Measurements from ENCODE around the gene MRLN. TPM values are rescaled to one million over a fixed set of nuclear protein-coding genes. Genes with fewer than 3 reads are reported as not detected.
"Not testable (repeated sequence)": the region's sequence is repeated elsewhere in the genome, so short reads cannot be mapped to it uniquely, and the experiment has no call there.

Gene MRLN
- total RNA-seq, 1 donor from 2014 or later, result not detected

DNA sequence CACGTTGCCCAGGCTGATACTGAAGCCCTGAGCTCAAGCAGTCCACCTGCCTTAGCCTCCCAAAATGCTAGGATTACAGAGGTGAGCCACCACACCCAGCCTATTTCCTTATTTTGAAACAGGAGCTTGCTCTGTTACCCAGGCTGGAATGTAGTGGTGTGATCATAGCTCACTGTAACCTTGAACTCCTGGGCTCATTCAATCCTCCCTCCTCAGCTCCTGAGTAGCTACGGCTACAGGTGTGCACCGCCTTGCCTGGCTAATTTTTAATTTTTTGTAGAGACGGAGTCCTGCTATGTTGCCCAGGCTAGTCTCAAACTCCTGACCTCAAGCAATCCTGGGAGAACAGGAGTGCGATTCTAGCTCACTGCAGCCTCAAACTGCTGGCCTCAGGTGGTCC is 11.7 kb downstream of the MRLN start:
- intact Hi-C loops (cut with DNase I), result no loop called here
- H3K4me1 ChIP-seq, result no peaks in the 10 kb centered on the region
- no peaks in the 10 kb centered on the region for H3K27me3 ChIP-seq (ENCODE audit: low read depth)
- no peak for ATAC-seq
- no peak overlapping the region for H3K4me3 ChIP-seq
- TF ChIP-seq, protein P1, sequence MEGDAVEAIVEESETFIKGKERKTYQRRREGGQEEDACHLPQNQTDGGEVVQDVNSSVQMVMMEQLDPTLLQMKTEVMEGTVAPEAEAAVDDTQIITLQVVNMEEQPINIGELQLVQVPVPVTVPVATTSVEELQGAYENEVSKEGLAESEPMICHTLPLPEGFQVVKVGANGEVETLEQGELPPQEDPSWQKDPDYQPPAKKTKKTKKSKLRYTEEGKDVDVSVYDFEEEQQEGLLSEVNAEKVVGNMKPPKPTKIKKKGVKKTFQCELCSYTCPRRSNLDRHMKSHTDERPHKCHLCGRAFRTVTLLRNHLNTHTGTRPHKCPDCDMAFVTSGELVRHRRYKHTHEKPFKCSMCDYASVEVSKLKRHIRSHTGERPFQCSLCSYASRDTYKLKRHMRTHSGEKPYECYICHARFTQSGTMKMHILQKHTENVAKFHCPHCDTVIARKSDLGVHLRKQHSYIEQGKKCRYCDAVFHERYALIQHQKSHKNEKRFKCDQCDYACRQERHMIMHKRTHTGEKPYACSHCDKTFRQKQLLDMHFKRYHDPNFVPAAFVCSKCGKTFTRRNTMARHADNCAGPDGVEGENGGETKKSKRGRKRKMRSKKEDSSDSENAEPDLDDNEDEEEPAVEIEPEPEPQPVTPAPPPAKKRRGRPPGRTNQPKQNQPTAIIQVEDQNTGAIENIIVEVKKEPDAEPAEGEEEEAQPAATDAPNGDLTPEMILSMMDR (IDR thresholded peaks at IDR 0.05), result no peak
- H3K27ac ChIP-seq, result no peak overlapping the region
- no peaks in the 10 kb centered on the region for H3K36me3 ChIP-seq
- H3K9me3 ChIP-seq, result no peaks in the 10 kb centered on the region
- DNase-seq, result no peak

DNA sequence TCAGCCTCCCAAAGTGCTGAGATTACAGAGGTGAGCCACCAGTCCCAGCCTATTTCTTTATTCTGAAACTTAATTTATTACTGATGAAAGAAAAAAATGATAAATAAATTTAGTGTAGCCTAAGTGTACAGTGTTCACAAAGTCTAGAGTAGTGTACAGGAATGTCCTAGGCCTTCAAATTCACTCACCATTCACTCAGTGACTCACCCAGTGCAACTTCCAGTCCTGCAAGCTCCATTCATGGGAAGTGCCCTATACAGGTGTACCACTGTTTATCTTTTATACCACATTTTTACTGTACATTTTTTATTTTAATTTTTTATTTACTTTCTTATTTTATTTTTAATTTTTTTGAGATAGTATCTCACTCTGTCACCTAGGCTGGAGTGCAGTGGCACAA is 12.2 kb downstream of the MRLN start:
- intact Hi-C loops (cut with DNase I), result no loop called here
- ATAC-seq, result no peak
- TF ChIP-seq, protein P1 (IDR thresholded peaks at IDR 0.05), result no peak
- no peaks in the 10 kb centered on the region for H3K4me1 ChIP-seq
- H3K27ac ChIP-seq, result no peak overlapping the region
- H3K9me3 ChIP-seq, result no peaks in the 10 kb centered on the region
- DNase-seq, result no peak
- H3K4me3 ChIP-seq, result no peak overlapping the region
- H3K36me3 ChIP-seq, result no peaks in the 10 kb centered on the region
- no peaks in the 10 kb centered on the region for H3K27me3 ChIP-seq (ENCODE audit: low read depth)

DNA sequence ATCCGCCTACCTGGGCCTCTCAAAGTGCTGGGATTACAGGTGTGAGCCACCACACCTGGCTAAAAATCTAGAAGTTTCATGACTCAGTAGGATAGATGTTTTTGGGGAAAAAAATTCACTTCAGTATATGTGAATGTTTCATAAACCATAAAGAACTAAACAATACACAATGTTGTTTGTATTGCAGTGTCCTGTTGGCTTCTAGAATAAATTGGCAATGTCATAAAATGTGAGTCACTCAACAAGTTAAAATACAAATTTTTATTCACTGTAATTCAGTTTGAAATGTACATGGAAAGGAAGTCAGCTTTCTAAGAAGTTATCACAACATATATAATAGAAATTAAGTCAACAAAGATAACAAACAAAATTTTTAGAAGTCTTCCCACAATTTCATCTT is 16.5 kb downstream of the MRLN start:
- intact Hi-C loops (cut with DNase I), result no loop called here
- Histone ChIP-seq H3K4me3 (no peak overlapping the region), H3K36me3 (no peaks in the 10 kb centered on the region), H3K4me1 (no peaks in the 10 kb centered on the region), H3K9me3 (no peaks in the 10 kb centered on the region), H3K27ac (no peak overlapping the region), H3K27me3 (ENCODE audit: low read depth) (no peaks in the 10 kb centered on the region)
- no peak for ATAC-seq
- no peak for DNase-seq
- TF ChIP-seq, protein P1 (IDR thresholded peaks at IDR 0.05), result no peak

DNA sequence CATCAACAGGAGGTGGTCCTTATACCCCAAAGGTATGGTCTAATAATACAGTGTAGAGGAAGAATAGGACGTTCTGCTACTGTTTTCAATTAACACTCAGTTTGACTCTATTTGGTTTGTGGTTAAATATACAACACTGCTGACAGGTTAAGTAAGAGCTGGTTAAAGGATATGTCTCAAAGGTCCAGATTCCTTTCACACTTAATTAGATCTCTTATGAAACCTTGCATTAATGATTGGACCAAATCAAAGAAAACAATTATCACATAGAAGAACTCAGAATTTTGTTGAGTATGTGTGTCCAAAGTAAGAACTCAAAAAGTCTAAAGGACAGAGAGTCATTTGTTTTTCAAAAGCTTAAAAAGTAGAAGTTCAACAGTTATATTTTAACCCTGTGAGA is 18.0 kb downstream of the MRLN start:
- H3K4me1 ChIP-seq, result no peaks in the 10 kb centered on the region
- no peak overlapping the region for H3K27ac ChIP-seq
- H3K36me3 ChIP-seq, result no peaks in the 10 kb centered on the region
- no peaks in the 10 kb centered on the region for H3K27me3 ChIP-seq (ENCODE audit: low read depth)
- H3K4me3 ChIP-seq, result no peak overlapping the region
- DNase-seq (no peak), ATAC-seq (no peak)
- TF ChIP-seq, protein P1 (IDR thresholded peaks at IDR 0.05), result no peak
- intact Hi-C loops (cut with DNase I), result no loop called here
- no peaks in the 10 kb centered on the region for H3K9me3 ChIP-seq

DNA sequence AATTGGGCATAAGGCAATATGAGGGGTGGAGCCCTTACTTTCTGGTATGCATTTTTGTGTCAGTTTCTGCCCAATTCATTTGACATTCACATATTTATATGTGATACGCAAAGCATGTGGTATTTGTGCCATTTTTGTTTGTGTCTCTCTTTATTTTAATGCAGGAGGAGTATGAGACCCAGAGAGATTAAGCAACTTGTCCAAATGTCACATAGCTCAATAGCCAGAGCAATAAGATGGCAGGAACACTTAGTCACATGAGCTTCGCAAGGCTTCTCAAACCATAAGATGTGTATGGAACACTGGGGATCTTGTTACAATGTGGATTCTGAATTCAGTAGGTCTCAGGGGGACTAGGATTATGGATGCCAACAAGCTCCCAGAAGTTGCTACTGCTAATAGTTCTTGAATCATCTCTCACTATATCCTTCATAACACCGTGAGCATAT is 19.2 kb downstream of the MRLN start:
- TF ChIP-seq, protein P1 (IDR thresholded peaks at IDR 0.05), result no peak
- DNase-seq, result no peak
- H3K27ac ChIP-seq, result no peak overlapping the region
- no peaks in the 10 kb centered on the region for H3K27me3 ChIP-seq (ENCODE audit: low read depth)
- H3K4me3 ChIP-seq, result no peak overlapping the region
- no peaks in the 10 kb centered on the region for H3K36me3 ChIP-seq
- H3K4me1 ChIP-seq, result no peaks in the 10 kb centered on the region
- ATAC-seq, result no peak
- intact Hi-C loops (cut with DNase I), result no loop called here
- no peaks in the 10 kb centered on the region for H3K9me3 ChIP-seq

DNA sequence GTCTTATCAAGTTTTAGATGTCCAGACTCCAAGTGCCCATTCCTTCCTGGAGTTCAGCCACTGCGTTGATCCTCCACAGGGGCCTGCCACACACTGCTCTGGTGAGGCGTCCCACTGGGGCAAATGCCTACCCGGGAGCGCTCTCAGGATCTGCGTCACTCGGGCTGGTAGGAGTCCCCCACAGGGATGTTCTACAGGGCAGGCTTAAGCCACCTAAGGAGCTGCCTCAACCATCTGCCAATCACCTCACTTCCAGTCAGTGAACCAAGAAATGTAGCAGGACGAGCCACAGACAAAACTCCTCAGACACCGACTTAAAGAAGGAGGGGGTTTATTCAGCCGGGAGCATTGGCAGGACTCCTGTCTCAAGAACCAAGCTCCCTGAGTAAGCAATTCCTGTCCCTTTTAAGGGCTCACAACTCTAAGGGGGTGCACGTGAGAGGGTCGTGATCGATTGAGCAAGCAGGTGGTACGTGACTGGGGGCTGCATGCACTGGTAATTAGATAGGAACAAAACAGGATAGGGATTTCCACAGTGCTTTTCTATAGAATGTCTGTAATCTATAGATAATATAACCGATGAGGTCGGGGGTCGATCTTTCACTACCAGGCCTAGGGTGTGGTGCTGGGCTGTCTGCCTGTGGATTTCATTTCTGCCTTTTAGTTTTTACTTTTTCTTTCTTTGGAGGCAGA is 19.8 kb downstream of the MRLN start:
- ATAC-seq; H3K27me3 ChIP-seq (ENCODE audit: low read depth); H3K27ac ChIP-seq; H3K4me3 ChIP-seq; H3K36me3 ChIP-seq; H3K4me1 ChIP-seq; intact Hi-C loops (cut with DNase I); DNase-seq; H3K9me3 ChIP-seq: not testable (repeated sequence)

DNA sequence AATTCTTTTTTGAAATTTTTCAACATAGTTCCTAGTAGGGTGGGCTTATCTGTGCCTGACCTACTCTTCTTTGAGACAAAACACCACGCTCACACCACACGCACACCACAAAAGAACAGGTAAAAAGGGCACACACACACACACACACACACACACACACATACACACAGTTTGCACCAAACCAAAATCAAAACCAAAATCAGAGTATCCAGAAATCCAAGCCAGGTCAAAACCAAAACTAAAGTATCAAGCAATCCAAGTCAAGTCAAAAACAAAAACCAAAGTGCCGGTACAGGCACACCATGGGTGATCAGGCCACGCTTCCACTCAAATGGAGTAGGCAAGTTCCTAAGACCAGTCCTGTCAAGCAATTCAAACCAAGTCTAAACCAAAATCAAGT is 20.4 kb downstream of the MRLN start:
- H3K4me3 ChIP-seq; H3K27me3 ChIP-seq (ENCODE audit: low read depth); H3K4me1 ChIP-seq; H3K27ac ChIP-seq; DNase-seq; H3K36me3 ChIP-seq; H3K9me3 ChIP-seq; ATAC-seq; intact Hi-C loops (cut with DNase I): not testable (repeated sequence)

DNA sequence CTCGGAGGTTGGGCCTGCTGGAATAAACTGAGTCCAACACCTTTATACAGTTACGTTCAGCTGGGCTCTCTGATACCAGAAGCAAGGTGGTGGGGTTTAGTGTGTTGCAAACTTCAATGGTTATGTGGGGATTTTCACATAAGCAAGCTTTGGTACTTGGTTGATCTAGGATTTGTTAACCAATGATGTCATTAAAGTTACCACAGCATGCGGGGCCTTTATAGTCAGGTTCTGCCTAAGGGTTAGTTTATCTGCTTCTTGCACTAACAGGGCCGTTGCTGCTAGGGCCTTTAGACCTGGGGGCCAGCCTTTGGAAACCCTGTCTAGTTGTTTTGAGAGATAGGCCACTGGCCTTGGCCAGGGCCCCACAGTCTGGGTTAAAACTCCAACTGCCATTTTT is 24.1 kb downstream of the MRLN start:
- ATAC-seq; H3K27ac ChIP-seq; intact Hi-C loops (cut with DNase I); DNase-seq; H3K9me3 ChIP-seq; H3K4me3 ChIP-seq; H3K36me3 ChIP-seq; H3K4me1 ChIP-seq; H3K27me3 ChIP-seq (ENCODE audit: low read depth): not testable (repeated sequence)

Data from lower lobe of right lung (tissue), 2 donors.